Activated naive CD4-positive, alpha-beta T cell treated with Interleukin-2 at 50 U/mL for 16 hours (primary cell): ENCODE measurements around the gene IL11RA.
A peak's percentile ranks its signal among the peaks of the same experiment; 100 is the strongest.

ENCODE experiments used
- DNase-seq: peaks from one replicate; pipeline ENCODE4 v3.0.0-alpha.2; 2020

IL11RA gene

DNA sequence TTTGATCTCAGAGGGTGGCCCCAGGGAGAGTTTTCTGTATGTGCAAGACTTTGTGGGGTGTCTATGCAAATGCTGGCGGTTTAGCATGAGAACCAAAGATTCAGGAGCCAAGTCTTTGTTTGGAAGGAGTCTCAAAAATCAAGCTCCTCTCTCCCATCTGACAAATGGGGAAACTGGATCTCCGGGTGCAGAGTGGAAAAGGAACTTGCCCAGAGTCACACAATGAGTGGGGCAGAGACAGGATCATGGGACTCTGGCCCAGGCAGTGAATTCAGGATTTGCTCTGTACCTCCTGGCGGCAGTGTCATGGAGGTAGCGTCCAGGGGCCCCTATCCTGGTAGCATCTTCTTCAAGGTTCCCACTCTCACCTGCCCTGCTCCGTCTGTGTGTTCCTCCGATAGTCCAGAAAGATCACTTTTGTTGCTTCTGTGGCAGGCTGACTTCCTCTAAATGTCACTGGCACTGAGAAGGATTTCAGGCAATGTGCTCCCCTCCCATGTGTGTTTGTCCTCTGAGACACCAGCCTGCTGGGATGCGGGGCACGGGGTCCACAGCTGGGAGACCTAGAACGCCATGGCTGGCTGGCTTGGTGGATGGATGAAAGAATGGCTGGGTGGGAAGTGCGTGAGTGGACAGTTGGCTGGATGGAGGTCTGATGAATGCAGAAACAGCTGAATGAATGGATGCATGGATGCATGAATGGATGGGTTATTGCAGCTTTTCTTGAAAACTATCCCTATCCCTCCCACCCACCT is 35.5 kb downstream of the IL11RA start:
- DNase-seq, result no peak

DNA sequence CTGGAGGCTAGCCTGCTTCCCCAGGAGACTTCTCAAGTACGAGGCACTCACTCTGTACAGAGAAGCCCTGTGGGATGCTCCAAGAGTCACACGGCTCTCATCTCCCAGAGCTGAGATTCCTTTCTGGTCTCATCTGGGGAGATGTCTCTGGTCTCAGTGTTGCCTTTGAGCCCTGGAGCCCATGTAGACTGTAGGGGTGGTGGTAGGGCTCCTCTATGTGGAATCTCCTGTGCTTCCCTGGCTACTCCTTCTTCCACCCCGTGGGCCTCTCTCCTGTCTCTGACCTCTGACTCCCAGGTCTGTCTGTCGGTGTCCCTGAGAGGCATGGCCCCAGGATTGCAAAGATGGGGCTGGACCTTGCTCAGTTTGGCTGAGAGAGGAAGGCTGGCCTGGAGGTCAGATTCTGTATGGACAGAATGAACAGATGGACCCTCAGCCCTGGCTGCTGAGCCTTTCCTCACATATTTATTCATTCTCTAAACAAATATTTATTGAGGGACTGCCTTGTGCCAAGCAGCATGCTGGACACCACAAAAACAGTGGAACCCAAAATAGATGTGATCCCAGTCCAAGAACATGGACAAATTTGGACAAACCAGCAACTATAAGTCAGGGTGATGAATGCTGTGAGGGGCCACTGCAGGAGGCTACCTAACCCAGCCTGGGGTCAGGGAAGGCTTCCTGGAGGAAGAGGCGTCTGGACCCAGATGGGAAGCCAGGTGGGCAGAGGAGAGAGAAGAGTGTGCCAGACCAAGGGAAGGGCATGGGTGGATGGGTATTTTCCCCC is 36.5 kb downstream of the IL11RA start:
- DNase-seq, result no peak

DNA sequence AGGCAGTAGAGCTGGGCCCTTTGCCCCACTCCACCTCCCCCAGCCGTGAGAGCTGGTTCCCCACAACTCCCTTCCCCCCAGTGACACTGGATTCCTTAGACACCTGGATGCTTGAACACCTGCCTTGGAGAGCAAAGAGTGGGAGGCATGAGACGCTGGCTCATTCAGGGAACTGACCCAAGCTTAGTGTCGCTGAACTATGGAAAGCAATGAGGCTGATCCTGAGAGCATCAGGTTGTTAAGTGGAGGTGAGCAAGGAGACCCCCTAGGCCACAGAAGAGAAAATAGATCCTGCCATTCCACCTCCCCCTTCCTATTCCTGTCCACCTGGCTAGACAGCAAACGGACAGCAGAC is 37.1 kb downstream of the IL11RA start:
- DNase-seq, result no peak

DNA sequence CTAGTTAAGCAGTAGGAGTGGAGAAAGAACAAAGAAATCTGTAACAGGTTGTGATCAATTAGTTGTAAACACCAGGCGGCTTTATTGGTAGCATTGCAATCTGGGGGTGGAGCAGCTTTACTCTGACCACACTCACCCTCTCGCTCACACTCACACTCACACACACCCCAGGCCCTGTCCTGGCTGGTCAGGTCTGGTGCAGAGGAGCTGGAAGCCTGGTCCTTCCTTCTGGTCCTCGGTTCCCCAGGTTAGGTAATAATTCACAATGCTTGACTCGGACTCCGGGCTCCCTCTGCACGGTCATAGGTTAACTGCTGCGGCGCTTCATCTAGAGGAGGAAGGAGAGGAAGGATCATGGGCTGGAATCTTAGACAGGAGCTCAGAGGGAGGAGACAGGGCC is 37.5 kb downstream of the IL11RA start:
- no peak for DNase-seq

DNA sequence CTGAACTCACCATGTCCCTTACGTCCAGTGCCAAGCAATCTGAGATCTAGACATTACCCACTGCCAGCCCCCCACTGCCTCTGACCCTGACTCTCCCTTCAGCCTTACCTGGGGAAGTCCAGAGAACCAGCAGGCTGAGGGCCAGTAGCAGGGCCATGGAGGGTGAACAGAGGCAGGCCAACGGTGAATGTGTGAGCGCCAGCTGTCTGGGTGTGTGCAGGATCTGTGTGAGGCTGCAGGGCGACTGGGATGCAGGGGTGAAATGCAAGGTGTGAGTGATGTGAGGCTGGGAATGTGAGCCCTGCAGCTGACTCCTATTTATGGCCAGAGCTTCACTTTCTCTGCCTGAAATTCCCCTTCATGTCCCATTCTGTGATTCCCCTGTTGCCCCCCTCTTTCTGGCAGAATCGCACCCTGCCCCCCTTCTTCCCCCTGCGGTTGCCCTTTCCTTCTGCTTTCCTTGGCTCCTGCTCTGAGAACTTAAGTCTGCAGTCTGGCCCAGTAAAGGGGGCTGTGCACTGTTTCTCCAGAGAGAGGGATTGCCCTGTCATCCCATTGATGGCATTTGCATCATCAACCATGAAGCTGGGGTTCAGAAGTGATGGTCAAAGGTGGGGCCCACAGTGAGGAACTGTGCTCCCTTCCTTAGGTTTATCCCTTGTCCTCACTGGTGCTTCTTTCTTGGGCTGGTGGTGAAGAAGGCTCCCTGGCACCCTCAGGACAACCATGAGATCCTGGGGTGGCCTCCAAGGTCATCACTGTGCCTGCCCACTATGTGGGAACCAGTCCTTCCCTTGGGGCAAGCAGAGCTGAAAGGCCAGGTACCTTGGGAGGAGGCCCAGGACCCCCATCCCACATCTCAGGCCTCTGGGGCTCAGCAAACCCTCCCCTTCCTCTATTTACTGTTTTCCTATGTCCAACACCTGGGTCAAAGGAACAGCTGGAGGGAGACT is 39.3 kb downstream of the IL11RA start, which contains the start of gene CCL19:
CCL19 (minus strand) TSS at position 294 of the 953 bp plus-strand sequence; CDS start at position 157, 137 bp downstream.
- DNase-seq, result no peak

DNA sequence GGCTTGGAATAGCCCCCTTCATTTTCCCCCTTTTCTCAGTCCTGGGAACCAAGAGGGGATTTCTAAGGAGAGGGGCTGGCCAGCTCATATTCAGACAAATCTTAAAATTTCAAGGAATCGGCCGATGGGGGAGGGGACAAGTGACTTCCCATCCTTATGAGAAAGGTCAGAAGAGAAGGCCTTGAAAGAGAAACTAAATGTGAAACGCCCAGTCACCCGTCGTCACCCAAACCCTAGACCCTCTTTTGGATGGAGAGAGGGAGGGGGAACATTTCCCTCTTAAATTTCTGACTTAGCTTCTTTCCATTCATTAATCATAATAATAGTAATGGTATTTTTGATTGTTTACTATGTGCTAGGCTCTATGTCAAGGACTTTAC is 39.9 kb downstream of the IL11RA start:
- no peak for DNase-seq

DNA sequence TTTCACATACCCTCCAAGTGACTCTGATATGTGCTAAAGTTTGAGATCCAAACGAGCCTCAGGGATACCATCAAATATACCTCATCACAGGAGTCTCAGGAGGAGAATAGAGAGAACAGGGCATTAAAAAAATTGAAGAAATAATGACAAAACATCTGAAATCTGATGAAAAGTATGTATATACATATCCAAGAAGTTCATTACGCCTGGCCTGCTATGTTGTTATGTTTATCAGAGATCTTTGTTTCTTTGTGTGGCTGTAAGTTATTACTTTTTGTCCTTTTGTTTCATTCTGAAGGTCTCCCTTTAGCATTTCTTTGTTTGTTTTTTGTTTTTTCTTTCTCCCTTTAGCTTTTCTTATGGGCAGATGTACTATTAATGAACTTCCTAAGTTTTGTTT is 41.6 kb downstream of the IL11RA start:
- no peak for DNase-seq

DNA sequence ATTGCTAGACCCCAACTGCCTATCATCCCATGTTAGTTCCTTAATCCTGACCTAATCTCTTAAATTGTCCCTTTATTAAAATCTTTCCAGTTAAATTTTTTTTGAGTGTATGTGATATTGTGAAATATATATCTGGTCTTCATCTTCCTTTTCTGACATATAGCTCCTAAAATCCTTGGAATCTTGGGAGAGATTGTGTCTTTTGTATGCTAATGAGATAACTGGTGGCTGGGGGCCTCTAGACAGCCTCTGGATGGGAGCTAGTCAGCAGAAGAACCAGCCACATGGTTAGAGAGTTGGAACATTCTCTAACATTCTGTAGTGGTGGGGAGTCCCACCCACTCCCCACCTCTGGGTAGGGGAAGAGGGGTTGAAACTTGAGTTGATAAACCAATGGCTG is 42.8 kb downstream of the IL11RA start:
- no peak for DNase-seq

DNA sequence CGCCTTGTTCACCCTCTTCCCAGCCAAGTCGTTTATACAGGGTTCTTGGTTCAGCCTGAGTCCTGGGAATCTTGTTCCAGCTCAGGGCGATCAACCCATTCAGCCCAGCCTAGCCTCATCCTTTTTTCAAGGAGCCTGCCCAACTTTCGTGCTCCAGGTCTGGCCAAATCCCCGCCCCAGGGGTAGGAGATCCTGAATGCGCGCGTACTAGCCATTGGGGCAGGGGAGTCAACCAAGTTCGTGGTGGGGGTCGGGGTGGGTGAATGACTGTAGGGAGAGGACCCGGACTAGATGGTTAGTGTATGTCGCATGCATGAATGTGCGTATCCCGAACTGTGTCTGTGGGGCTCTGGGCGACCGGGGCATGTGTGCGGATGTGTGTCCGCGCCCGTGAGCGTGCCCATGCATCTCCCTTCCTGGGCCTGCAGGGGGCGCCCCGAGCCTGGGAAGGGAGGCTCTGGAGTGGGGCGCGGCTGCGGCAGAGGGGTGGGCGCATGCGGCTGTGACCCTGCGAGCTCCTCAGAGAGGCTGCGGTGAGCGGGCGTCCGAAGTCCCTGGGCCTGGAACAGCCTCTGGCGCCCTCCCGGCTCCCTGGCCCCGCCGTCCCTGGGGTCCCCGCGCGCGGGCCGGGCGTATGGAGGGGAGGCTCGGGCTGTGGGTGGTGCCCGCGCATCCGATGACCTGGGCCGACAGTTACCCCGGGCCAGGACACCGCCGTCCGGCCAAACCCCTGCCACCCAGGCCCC is 49.2 kb downstream of the IL11RA start:
- peak; percentile 81 for DNase-seq

DNA sequence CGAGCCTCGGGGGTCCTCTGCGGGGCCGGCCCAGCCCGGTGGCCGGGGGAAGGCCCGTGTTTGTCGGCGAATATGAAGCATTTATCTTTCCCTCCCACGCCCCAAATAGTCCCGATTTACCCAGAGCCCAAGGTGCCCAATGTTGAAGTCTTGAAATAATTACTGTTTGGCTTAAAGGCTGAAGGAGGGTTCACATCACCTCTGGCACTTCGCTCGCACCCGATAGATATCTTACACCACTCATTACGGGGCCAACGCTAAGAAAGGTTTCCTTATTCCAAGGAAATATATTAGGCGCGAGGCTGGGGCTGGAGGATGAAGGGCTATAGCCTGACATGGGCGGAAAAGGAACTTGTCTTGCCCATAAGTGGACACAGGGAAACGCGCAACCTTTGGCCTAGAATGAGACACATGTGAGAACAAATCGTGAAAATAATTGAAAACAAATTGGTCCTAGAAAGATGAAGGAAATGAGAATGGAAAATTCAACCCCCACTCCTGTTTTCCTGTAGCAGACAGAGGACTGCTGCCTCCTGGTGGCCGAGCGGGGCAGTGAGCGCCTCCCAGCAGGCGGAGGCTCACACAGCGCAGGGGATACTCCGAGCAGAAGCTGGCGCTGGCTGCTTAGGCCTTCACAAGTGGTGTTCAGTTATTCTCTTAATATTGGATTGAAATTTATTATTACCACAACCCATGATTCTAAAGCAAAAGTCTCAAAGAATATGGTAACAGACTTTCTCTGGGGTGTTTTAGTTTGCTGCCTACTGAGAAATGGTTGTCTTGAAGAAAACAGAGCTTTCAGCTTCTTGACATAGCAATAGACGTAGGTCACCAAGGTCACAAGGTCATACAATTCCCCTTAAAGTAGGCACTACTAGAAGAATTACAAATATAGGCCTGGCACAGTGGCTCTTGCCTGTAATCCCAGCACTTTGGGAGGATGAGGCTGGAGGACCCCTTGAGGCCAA is 50.1 kb downstream of the IL11RA start:
- DNase-seq, result peak; percentile 86

DNA sequence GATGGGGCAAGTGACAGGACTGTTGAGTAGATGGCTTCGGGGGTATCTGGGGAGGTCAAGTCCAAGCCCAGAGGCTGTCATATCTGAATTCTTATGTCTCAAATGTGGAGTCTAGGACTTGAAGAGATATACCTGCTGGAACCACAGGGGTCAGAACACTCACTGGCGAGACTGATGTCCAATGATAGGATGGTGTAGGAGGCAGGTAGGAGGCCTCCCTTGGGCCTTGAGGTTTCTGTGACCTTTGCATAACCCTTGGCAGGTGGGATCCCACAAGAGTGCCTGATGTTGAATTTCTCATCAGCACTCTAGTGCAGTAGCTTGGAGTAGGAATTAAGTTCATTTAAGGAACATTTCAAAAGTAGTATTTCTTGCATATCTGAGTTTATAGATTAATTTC is 55.1 kb downstream of the IL11RA start:
- no peak for DNase-seq

DNA sequence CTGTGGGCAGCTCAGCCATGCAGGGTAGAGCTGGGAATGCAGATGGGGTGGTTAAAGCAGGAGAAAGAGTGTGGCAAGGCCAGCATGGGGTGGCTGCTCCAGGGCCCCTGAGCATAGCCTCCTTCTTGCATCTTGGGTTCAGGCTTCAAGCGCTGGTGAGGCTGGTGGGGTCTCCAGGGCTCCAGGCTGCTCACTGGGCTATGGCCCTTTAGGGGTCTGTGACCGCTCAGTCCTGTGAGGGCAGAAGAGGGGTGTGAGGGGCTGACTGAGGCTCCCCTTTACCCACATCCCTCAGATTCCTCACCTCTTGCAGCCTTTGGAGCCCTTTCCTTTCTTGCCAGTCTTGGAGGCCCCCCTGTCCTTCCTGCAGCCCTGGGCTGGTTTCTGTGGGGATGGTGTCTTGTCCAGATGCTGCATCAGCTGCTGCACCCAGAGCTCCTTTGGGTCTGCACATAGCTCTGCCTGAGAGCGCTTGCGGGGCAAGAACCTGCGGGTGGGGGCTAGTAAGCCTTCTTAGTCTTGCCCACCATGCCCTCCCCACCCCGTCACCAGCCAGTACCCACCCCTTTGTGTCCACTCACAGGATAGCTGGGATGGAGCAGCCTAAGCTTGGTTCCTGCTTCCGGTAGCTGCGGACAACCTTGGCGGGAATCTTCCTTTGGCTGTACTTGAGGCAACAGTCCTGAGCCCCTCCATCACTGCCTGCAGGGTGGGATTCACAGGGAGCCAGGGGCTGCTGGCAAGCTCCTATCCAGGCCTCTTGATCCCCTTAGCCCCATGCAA is 57.4 kb downstream of the IL11RA start:
- DNase-seq, result no peak

DNA sequence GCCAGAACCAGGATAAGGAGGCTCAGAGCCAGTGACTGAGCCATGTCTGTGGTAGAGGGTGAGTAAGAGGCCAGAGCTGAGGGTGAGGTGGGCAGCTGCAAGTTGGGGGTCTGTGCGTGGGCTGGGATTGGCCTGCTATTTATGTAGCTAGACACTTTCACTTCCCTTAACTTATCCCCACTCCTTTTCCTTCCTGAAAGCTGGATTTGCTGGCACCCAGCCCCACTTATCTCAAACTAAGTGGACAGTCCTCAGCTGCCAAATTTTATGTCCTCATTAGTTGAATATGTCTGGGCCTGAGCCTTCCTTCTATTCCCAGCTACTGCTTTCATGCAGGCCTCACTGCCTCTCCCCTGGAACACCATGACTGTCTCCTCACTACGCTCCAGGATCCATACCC is 58.0 kb downstream of the IL11RA start, which contains the start of gene CCL21:
CCL21 (minus strand) TSS at position 114 of the 400 bp plus-strand sequence; CDS start at position 44, 70 bp downstream.
- DNase-seq, result no peak
